Esophagus muscularis mucosa (tissue), 3 donors: ENCODE measurements around the gene PTGFRN.

Experiments used
- CTCF ChIP-seq, 3 experiments: fragments of 200-600 bp in 2 of 3; fragments of 450-650 bp in 1 of 3; sonication (generic) in 2 of 3; IDR thresholded peaks; one replicate each; pipeline ENCODE4 v1.5.1; 2017 to 2019; ENCODE audit warnings: antibody characterized with exemption in 3 of 3, mild to moderate bottlenecking in 2 of 3, moderate library complexity in 1 of 3
- POLR2AphosphoS5 ChIP-seq, 2 donors: sonication (generic); formaldehyde crosslinking; IDR thresholded peaks; one replicate each; pipeline ENCODE4 v1.6.1; 2017; ENCODE audit warnings: antibody characterized with exemption in 2 of 2

- TF ChIP-seq POLR2AphosphoS5 (IDR thresholded peaks at IDR 0.05), result no peak
- no peak for TF ChIP-seq CTCF (IDR thresholded peaks at IDR 0.05)
Measured at GRCh38 chr1:116943438-116943837, 33.7 kb downstream of the PTGFRN start.
